ENCODE results near the gene ENPP7.

Gene ENPP7

GRCh38 chr17:79691931-79692330 lies 38.8 kb upstream of the ENPP7 start:
- ChIA-PET CTCF (interaction anchor here (0.6 kb wide), 1 partner anchor 628 kb away, joined by 3 read pairs; no protein-coding TSS in a partner anchor), POLR2A (no interaction called here)
- Histone ChIP-seq H3K4me3 (ENCODE audit: low read depth, low read length) (no peak overlapping the region), H3K4me1 (ENCODE audit: control insufficient read depth, insufficient read depth, low read length) (peaks cover 13% of the 10 kb centered on the region), H3K9me3 (ENCODE audit: control insufficient read depth, insufficient read depth, low read depth, low read length) (no peaks in the 10 kb centered on the region), H3K36me3 (ENCODE audit: control insufficient read depth in 2 of 2, insufficient read depth in 1 of 2, low read length in 2 of 2) (no peaks in the 10 kb centered on the region), H3K27ac (ENCODE audit: extremely low read depth, low read depth, low read length) (no peak overlapping the region)
- TF ChIP-seq TCF7L2 (IDR thresholded peaks at IDR 0.05; ENCODE audit: borderline replicate concordance, low read depth, low read length) (no peak), ZNF600 (tag by site-specific recombination; IDR thresholded peaks at IDR 0.05) (no peak)

- Histone ChIP-seq H3K9me3 (ENCODE audit: control insufficient read depth, insufficient read depth, low read depth, low read length) (no peaks in the 10 kb centered on the region), H3K27ac (ENCODE audit: extremely low read depth, low read depth, low read length) (no peak overlapping the region), H3K4me1 (ENCODE audit: control insufficient read depth, insufficient read depth, low read length) (peaks cover 13% of the 10 kb centered on the region), H3K4me3 (ENCODE audit: low read depth, low read length) (no peak overlapping the region), H3K36me3 (ENCODE audit: control insufficient read depth in 2 of 2, insufficient read depth in 1 of 2, low read length in 2 of 2) (no peaks in the 10 kb centered on the region)
- CTCF ChIA-PET: no interaction called here
- POLR2A ChIA-PET: no interaction called here
- TF ChIP-seq ZNF174 (tag by site-specific recombination; IDR thresholded peaks at IDR 0.05) (no peak), ZNF558 (tag by site-specific recombination; IDR thresholded peaks at IDR 0.05) (no peak), ZNF184 (tag by site-specific recombination; IDR thresholded peaks at IDR 0.05) (no peak), TCF7L2 (IDR thresholded peaks at IDR 0.05; ENCODE audit: borderline replicate concordance, low read depth, low read length) (no peak), ZSCAN4 (tag by site-specific recombination; IDR thresholded peaks at IDR 0.05) (no peak), ZNF501 (tag by site-specific recombination; IDR thresholded peaks at IDR 0.05) (no peak), BCL11B (tag by site-specific recombination; IDR thresholded peaks at IDR 0.05; ENCODE audit: low read depth) (no peak), ZNF19 (tag by site-specific recombination; IDR thresholded peaks at IDR 0.05; ENCODE audit: low read depth) (no peak), ZNF677 (tag by site-specific recombination; IDR thresholded peaks at IDR 0.05) (no peak), ZNF214 (tag by site-specific recombination; IDR thresholded peaks at IDR 0.05; ENCODE audit: borderline replicate concordance) (no peak), ZNF221 (tag by site-specific recombination; IDR thresholded peaks at IDR 0.05; ENCODE audit: borderline replicate concordance) (no peak), ZNF37A (tag by site-specific recombination; IDR thresholded peaks at IDR 0.05) (no peak), ZNF423 (tag by site-specific recombination; IDR thresholded peaks at IDR 0.05) (no peak), ZNF544 (tag by site-specific recombination; IDR thresholded peaks at IDR 0.05) (no peak), ZNF169 (tag by site-specific recombination; IDR thresholded peaks at IDR 0.05) (no peak), ZNF692 (tag by site-specific recombination; IDR thresholded peaks at IDR 0.05) (no peak)
Observed at GRCh38 chr17:79693419-79693818, 37.3 kb upstream of the ENPP7 start.

GRCh38 chr17:79695293-79695790 lies 35.4 kb upstream of the ENPP7 start:
- Histone ChIP-seq H3K4me3 (ENCODE audit: low read depth, low read length) (no peak overlapping the region), H3K27ac (ENCODE audit: extremely low read depth, low read depth, low read length) (no peak overlapping the region), H3K9me3 (ENCODE audit: control insufficient read depth, insufficient read depth, low read depth, low read length) (no peaks in the 10 kb centered on the region), H3K36me3 (ENCODE audit: control insufficient read depth in 2 of 2, insufficient read depth in 1 of 2, low read length in 2 of 2) (no peaks in the 10 kb centered on the region), H3K4me1 (ENCODE audit: control insufficient read depth, insufficient read depth, low read length) (peaks cover 13% of the 10 kb centered on the region)
- TF ChIP-seq ELK4 (IDR thresholded peaks at IDR 0.05; ENCODE audit: borderline replicate concordance, low read depth, low read length): no peak
- peak; percentile 44; the same call in 1 of the 2 replicates for TF ChIP-seq ZNF335 (tag by site-specific recombination; conservative IDR thresholded peaks at IDR 0.05)
- no peak for TF ChIP-seq ZNF366 (tag by site-specific recombination; conservative IDR thresholded peaks at IDR 0.05)
- TF ChIP-seq HOXC10 (CRISPR knock-in tag; IDR thresholded peaks at IDR 0.05): no peak
- TF ChIP-seq GLI2 (tag by site-specific recombination; IDR thresholded peaks at IDR 0.05; ENCODE audit: borderline replicate concordance, low read depth): no peak
- TF ChIP-seq GLIS1 (tag by site-specific recombination; IDR thresholded peaks at IDR 0.05): peak; percentile 95
- no peak for TF ChIP-seq SETDB1 (IDR thresholded peaks at IDR 0.05; ENCODE audit: insufficient read length, low read length)
- POLR2A ChIA-PET: no interaction called here
- CTCF ChIA-PET: interaction anchor here (0.5 to 3.7 kb wide), 4 partner anchors 36 to 666 kb away, joined by 4 to 23 read pairs (median 8); no protein-coding TSS in a partner anchor

Measured in HEK293 (cell line).